Measurements from ENCODE around the gene ZBTB25. TPM values are rescaled to one million over a fixed set of nuclear protein-coding genes. Genes with fewer than 3 reads are reported as not detected.

Gene ZBTB25, protein sequence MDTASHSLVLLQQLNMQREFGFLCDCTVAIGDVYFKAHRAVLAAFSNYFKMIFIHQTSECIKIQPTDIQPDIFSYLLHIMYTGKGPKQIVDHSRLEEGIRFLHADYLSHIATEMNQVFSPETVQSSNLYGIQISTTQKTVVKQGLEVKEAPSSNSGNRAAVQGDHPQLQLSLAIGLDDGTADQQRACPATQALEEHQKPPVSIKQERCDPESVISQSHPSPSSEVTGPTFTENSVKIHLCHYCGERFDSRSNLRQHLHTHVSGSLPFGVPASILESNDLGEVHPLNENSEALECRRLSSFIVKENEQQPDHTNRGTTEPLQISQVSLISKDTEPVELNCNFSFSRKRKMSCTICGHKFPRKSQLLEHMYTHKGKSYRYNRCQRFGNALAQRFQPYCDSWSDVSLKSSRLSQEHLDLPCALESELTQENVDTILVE
- total RNA-seq: 5.7 TPM

DNA sequence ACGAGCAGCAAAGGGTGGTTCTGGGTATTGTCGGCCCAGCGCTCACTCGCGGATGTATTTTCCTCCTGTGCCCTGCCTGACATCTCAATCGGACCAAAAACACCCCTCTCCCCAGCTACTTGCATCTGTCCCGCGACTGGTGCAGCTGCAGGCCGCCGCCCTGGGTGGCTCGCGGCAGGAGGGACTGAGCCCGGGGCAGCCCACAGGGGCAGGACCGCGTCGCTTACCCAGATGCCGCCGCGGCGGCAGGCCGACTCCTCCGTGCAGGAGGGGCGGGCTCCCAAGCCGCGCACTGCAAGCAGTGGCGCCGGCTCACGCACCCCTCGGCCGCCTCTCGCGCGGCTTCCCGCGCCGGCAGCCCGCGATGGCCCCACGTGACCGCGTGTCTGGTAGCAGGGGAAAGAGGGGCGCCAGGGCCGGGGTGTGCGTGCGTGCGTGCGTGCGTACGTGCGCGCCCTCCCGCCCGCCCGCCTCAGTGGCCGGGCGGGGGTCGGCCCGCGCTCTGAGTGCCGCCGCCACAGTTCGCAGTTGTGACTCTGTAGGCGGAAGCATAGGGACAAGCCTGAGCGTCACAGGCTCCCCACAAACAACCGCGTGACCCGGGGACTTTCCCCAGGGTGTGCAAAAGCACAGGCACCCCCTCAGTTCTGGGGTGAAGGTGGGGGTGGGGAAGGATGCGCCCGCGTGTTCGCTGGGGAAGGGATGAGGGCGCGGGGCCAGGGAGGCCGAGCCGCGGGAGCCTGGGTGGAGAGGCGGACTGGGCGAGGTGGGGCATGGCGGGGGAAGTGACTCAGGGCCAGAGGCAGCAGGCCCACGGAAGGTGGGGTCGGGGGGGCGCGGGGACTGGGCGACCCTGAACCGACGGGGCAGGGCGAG lies at the start of gene ZBTB25:
Gene ZBTB25 (minus strand): TSS at position 405 of the 876 bp plus-strand sequence. CDS start 13,305 bp downstream, outside the sequence.
- ATAC-seq (peak; percentile 75), DNase-seq (ENCODE audit: low spot score) (peak; percentile 90)

DNA sequence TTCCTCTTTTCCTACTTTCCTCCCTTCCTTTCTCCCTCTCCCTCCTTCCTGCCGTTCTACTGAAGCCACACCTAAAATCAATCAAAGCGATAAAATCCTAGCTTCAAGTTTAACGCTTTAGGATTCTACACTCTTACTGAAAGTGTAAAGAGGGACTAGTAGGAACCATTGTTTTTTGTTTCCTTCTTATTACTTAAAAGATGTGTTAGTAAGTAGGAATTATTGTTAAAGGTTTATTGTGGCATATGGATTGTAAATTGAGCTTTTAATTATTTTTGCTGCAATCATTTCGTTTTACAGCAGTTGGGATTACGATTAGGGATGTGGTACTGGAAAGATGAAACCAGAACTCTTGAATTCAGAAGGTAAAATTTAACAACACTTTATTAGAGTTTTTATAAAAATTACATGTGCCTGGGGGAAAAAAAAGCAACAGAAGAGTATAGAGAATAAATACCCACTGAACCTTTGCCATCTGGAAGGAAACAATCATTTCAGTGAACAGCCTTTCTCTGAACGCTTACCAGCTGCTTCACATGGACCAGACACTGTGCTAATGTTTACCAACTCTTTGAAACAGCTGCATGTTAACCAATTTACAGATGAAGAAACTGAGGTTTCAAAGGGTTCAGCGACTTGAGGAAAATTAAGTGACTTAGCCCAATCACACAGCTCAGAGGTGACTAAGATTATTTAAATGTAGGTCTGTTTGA lies 47.1 kb upstream of the ZBTB25 start:
- DNase-seq (ENCODE audit: low spot score) (no peak), ATAC-seq (no peak)

DNA sequence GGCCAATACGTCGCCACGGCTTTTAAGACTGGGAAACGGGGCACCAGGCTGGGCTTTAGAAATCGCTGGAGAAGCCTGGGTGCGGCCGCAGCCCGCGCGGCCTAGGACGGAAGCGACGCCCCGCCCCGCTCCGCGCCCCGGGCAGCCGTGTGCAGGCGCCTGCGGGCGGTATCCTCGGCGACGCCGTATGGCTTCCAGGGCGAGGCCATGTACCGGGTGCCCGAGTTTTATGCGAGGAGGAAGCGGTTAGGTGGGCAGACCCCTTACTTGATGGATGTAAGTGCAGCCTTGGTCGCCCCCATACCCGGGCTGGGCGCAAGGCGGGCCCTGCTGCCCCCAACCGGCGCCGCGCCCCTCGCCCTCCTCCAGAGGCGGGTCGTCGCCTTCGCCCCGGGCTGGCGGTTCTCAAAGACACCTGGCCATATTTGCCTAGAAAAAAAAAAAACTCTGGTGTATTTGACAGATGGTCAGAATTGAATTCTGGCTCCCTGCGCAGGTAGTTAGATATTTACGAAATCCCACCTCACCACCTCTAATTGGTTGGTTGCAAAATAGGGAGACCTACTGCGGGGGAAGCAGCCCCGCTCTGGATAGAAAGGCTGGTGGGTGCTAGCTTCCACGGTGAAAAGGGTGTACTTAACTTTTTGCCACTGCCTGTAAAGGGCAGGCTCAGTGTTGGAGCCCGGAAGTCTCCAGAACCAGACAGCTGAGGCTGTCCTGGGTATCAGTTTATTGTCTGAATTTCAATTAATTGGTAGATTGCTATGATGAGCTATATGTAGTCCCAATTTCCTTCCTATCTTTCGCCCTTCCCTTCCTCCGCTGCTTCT lies 46.4 kb upstream of the ZBTB25 start, which contains the start of gene PPP1R36:
Gene PPP1R36 (plus strand): TSS at position 171 of the 830 bp plus-strand sequence. CDS start 37 bp downstream, at position 208.
- DNase-seq (ENCODE audit: low spot score): no peak
- peak; percentile 78 for ATAC-seq

DNA sequence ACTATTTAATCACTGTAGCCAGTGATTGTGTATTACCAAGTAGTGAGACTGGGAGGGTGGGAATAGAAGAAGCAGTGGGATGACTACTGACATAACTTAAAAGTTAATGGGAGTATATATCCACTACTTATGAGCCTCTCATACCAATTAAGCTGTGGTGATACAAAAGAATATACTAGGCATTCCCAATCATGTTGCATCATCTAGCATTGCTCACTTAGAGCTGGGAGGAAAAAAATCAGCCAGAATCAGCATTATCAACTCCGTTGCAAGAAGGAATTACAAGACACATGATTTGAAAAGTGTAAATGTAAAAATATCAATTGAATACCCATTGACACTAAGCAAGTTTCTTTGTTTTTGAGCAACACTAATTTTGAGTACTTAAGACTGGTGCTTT lies 45.4 kb upstream of the ZBTB25 start:
- ATAC-seq: no peak

DNA sequence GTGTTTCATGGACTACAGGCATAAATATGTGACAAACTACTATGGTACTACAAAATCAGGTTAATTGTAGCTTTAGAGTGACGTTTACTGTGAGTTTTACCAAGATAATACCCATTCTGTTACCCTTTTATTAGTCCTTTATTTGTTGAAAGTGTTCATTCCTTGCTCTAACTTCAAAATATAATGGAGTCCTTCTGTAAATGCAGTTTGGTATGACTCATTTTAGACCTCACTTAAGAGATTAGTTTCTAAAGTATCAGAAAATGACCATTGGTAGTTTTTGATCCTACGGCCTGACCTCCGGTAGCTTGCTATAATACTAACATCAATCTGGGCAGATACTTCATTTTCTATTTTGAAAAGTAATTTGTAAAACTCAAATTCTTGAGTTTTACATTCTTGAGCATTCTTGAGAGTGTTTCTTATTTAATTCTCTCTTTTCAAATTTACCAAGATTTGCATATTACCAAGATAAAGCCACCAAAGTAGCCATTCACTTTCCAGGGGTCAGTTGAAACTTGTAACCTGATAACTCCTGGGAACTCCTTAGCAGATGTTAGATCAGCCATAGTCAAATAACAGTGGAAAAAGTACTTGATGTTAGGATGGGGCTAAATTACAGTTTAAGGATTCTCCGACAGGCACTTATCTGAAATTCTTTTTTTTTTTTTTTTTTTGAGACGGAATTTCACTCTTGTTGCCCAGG lies 41.1 kb upstream of the ZBTB25 start:
- no peak for ATAC-seq

More for the DNA sequence above, 45.4 kb upstream of the ZBTB25 start:
- no peak for DNase-seq (ENCODE audit: low spot score)

DNA sequence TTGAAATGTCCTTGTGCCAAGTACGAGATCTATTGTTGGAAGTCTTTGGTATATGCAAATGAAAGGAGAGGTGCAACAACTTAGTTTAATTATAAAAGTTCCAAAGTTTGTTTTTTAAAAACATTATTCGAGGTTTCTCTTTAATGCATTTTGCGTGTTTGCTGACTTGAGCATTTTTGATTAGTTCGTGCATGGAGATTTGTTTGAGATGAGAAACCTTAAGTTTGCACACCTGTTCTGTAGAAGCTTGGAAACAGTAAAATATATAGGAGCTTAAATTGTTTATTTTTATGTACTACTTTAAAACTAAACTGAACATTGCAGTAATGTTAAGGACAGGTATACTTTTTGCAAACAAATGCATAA lies 39.2 kb upstream of the ZBTB25 start:
- ATAC-seq: no peak
- DNase-seq (ENCODE audit: low spot score): no peak

More for the DNA sequence above, 41.1 kb upstream of the ZBTB25 start:
- DNase-seq (ENCODE audit: low spot score): no peak

DNA sequence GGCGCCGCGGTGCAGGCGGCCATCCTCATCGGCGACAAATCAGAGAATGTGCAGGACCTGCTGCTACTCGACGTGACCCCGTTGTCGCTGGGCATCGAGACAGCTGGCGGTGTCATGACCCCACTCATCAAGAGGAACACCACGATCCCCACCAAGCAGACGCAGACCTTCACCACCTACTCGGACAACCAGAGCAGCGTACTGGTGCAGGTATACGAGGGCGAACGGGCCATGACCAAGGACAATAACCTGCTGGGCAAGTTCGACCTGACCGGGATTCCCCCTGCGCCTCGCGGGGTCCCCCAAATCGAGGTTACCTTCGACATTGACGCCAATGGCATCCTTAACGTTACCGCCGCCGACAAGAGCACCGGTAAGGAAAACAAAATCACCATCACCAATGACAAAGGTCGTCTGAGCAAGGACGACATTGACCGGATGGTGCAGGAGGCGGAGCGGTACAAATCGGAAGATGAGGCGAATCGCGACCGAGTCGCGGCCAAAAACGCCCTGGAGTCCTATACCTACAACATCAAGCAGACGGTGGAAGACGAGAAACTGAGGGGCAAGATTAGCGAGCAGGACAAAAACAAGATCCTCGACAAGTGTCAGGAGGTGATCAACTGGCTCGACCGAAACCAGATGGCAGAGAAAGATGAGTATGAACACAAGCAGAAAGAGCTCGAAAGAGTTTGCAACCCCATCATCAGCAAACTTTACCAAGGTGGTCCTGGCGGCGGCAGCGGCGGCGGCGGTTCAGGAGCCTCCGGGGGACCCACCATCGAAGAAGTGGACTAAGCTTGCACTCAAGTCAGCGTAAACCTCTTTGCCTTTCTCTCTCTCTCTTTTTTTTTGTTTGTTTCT lies 38.6 kb upstream of the ZBTB25 start:
- ATAC-seq: no peak
- DNase-seq (ENCODE audit: low spot score): no peak

DNA sequence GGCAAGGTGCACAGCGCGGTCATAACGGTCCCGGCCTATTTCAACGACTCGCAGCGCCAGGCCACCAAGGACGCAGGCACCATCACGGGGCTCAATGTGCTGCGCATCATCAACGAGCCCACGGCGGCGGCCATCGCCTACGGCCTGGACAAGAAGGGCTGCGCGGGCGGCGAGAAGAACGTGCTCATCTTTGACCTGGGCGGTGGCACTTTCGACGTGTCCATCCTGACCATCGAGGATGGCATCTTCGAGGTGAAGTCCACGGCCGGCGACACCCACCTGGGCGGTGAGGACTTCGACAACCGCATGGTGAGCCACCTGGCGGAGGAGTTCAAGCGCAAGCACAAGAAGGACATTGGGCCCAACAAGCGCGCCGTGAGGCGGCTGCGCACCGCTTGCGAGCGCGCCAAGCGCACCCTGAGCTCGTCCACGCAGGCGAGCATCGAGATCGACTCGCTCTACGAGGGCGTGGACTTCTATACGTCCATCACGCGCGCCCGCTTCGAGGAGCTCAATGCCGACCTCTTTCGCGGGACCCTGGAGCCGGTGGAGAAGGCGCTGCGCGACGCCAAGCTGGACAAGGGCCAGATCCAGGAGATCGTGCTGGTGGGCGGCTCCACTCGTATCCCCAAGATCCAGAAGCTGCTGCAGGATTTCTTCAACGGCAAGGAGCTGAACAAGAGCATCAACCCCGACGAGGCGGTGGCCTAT lies 37.8 kb upstream of the ZBTB25 start:
- DNase-seq (ENCODE audit: low spot score) (peak; percentile 48), ATAC-seq (no peak)

DNA sequence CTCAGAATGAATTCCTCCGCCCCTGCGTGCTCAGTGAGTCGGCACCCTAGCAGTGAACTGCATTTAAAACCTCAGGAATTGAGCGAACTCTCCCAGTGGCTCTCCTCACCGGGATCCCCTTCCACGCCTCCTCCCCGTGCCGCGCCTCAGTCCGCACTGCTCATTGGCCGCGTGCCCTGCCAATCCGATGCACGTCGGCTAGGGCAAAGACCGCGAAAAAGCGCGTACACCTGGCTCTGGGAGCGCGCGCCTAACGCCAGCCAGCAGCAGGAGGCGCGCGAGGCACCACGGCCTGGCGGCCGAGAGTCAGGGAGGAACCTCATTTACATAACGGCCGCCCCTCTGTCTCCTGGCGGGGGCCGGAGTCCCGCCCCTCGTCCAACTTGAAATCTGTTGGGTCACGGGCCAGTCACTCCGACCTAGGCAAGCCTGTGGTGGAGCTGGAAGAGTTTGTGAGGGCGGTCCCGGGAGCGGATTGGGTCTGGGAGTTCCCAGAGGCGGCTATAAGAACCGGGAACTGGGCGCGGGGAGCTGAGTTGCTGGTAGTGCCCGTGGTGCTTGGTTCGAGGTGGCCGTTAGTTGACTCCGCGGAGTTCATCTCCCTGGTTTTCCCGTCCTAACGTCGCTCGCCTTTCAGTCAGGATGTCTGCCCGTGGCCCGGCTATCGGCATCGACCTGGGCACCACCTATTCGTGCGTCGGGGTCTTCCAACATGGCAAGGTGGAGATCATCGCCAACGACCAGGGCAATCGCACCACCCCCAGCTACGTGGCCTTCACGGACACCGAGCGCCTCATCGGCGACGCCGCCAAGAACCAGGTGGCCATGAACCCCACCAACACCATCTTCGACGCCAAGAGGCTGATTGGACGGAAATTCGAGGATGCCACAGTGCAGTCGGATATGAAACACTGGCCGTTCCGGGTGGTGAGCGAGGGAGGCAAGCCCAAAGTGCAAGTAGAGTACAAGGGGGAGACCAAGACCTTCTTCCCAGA lies 36.9 kb upstream of the ZBTB25 start, which contains the start of gene HSPA2:
Gene HSPA2 (plus strand): TSS at position 534 of the 995 bp plus-strand sequence. CDS start 109 bp downstream, at position 643.
- DNase-seq (ENCODE audit: low spot score) (peak; percentile 99), ATAC-seq (peak; percentile 94)

DNA sequence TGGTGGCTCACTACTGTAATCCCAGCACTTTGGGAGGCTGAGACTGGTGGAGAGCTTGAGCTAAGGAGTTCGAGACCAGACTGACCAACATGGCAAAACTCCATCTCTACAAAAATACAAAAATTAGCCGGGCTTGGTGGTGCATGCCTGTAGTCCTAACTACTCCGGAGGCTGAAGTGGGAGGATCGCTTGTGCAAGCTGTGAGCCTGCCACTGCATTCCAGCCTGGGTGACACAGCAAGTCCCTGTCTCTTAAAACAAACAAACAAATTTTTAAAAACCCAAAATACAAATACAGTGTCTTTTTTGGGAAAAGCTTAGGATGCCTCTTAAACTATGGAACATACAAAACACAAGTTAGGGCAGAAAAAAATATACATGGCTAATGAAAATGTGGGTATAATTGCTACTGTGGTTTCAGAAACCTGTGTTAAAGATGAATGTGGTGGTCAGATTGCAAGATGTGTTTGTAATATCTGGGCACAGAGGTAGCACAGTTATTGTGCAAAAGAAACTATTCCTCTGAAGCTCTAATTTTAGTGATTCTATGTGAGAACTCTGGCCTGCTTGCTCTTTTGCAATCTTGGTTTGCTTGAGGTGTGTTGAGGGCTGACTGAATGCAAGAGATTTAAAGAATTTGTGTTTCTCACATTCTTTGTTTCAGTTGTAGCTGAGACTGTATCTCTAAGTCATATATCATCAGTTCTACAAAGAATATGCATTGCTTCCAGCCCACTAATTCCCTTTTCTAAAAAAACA lies 33.0 kb upstream of the ZBTB25 start:
- ATAC-seq: no peak
- DNase-seq (ENCODE audit: low spot score): no peak

DNA sequence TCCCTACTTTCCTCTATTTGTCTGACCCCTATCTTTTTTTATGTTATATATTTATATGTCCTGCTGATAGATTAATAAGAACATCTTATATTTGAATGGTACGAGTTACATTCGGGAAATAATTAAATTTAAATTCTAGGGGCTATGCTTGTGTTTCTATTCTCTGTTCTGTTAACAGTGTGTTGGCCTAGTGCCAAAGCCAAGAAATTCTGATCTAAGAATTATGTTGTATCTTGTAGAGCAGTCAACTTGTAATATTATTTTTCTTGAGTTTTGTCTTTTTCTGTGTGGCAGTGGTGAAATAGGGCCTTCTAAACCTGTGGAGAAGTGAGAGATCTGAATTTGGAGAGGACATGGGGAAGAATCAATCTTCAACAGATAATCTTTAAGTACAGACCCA lies 27.9 kb upstream of the ZBTB25 start:
- ATAC-seq (no peak), DNase-seq (ENCODE audit: low spot score) (no peak)

DNA sequence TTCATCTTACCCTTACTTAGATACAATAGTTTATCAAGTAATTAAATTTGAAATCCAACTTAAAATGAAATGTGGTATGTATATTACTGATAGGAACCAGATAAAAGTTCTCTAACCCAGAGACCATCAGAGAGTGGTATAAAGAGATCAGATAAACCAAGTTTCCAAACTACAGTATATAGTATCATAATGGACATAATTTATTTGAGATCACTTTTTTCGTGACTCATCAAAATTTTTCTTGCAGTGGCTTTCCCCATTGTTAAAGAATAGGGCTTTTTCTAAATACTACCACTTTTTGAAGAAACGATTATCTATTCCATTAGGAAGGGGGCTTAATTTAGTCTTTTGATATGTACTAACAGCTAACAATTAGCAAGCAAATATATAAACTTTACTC lies 21.7 kb upstream of the ZBTB25 start:
- DNase-seq (ENCODE audit: low spot score): no peak

DNA sequence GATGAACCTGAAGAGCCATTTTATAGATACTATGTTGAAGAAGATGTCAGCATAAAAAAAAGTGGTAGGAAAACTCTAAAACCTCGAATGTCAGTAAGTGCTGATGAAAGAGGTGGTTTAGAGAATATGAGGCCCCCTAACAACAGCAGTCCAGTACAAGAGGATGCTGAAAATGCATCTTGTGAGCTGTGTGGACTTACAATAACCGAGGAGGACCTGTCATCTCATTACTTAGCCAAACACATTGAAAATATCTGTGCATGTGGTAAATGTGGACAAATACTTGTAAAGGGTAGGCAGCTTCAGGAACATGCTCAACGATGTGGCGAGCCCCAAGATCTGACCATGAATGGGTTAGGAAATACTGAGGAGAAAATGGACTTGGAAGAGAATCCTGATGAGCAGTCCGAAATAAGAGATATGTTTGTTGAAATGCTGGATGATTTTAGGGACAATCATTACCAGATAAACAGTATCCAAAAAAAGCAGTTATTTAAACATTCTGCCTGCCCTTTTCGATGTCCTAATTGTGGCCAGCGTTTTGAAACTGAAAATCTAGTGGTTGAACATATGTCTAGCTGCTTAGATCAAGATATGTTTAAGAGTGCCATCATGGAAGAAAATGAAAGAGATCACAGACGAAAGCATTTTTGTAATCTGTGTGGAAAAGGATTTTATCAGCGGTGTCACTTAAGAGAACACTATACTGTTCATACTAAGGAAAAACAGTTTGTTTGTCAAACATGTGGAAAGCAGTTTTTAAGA lies 19.1 kb upstream of the ZBTB25 start:
- no peak for DNase-seq (ENCODE audit: low spot score)
- no peak for ATAC-seq

More for the DNA sequence above, 21.7 kb upstream of the ZBTB25 start:
- no peak for ATAC-seq

DNA sequence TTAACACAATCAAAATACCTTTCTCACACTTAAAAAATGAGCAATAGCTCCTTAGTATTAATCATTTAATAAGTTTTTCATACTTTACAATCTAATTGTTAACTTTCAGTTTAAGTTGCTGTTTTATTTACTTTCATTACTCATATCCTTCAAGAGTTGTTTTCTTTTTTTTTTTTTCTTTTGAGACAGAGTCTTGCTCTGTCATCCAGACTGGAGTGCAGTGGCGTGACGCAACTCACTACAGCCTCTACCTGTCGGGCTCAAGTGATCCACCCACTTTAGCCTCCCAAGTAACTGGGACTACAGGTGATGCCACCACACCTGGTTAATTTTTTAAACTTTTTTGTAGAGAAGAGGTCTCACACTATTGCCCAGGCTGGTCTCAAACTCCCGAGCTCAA lies 17.1 kb upstream of the ZBTB25 start:
- ATAC-seq: no peak
- DNase-seq (ENCODE audit: low spot score): no peak

DNA sequence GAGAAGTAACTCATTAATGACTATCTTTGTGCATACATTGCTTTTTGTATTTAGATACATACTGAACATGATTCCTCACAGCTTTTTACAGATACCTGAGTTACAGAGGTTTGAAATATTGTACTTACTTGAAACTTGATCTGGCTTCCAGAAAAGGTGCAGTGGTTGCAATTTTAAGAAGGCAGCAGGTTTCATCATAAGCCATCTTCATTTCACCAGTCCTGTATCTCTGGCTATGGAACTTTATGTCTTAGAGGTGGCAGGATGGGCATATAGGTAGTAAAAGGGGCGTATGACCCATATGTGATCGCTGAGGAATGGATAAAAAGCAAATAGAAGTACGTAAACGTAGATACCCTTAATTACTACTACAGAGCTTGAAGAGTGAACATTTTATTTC lies 14.6 kb upstream of the ZBTB25 start:
- ATAC-seq (no peak), DNase-seq (ENCODE audit: low spot score) (no peak)

Measured in left lobe of liver (tissue), 2 donors.